Lung (tissue), 12 donors: ENCODE measurements around the gene MECP2. TPM values are rescaled to one million over a fixed set of nuclear protein-coding genes. Genes with fewer than 3 reads are reported as not detected.

Source experiments
- ATAC-seq: fragments of 200-7000 bp; cut with Tn5 transposase; one replicate; pipeline ENCODE4 v1.9.1; 2020; ENCODE audit warnings: moderate number of reproducible peaks; ENCODE audit not compliant: insufficient read depth, low FRiP score
- DNase-seq, 3 donors: peaks; one replicate each; pipeline ENCODE4 v3.0.0-alpha.2; 2013 to 2017
- H3K27ac ChIP-seq, 2 donors: one replicate each; pipeline ENCODE4 v1.5.1; 2013; ENCODE audit warnings: mild to moderate bottlenecking in 2 of 2, moderate library complexity in 2 of 2, control low read depth in 1 of 2, inconsistent platforms in 1 of 2, low read depth in 1 of 2, low read length in 1 of 2
- H3K27me3 ChIP-seq, 3 donors: one replicate each; pipeline ENCODE4 v1.5.1; 2013; ENCODE audit warnings: low read length in 2 of 3; ENCODE audit not compliant: control insufficient read depth in 3 of 3, insufficient read depth in 3 of 3
- H3K36me3 ChIP-seq, 4 donors: one replicate each; pipeline ENCODE4 v1.5.1; 2013; ENCODE audit warnings: low read length in 4 of 4, mild to moderate bottlenecking in 1 of 4, moderate library complexity in 1 of 4; ENCODE audit not compliant: control insufficient read depth in 4 of 4, insufficient read depth in 4 of 4
- H3K4me1 ChIP-seq, 5 donors: one replicate each; pipeline ENCODE4 v1.5.1; 2013; ENCODE audit warnings: low read length in 5 of 5, mild to moderate bottlenecking in 2 of 5, moderate library complexity in 1 of 5; ENCODE audit not compliant: control insufficient read depth in 5 of 5, insufficient read depth in 5 of 5
- H3K4me3 ChIP-seq: one replicate; pipeline ENCODE4 v1.5.1; 2013; ENCODE audit warnings: mild to moderate bottlenecking, control low read depth, moderate library complexity
- H3K9ac ChIP-seq, 2 donors: one replicate each; pipeline ENCODE4 v1.5.1; 2013; ENCODE audit warnings: low read length in 2 of 2, control low read depth in 1 of 2; ENCODE audit not compliant: insufficient read depth in 1 of 2
- H3K9me3 ChIP-seq, 4 donors: one replicate each; pipeline ENCODE4 v1.5.1; 2013; ENCODE audit warnings: low read length in 3 of 4, mild to moderate bottlenecking in 1 of 4, moderate library complexity in 1 of 4; ENCODE audit not compliant: control insufficient read depth in 4 of 4, insufficient read depth in 3 of 4
- WGBS, 2 donors: extraction: QIAGEN DNeasy Blood & Tissue Kit; methylation state at CpG; one replicate each; pipeline ENCODE4 v1.1.7; 2013; 5-methylcytosine and 5-hydroxymethylcytosine counted together
- polyA plus RNA-seq, 2 donors: library from polyadenylated mRNA; stranded (reverse); fragments of 200-250 nt; gene quantifications; one replicate each; pipeline ENCODE4 v1.2.1, GENCODE V29; 2013
- total RNA-seq, 2 donors: library from RNA; depleted of rRNA in 1 of 2; stranded (reverse); fragments of >200 nt in 1 of 2; gene quantifications; one replicate each; pipeline ENCODE4 v1.2.1, GENCODE V29; 2014 to 2021
- TF ChIP-seq, protein P1 (sequence below): IDR thresholded peaks from 2 replicates; pipeline ENCODE4 v1.5.1; 2012; ENCODE audit warnings: mild to moderate bottlenecking; ENCODE audit errors: control extremely low read depth, extremely low read depth
- donor health status: control.
- donor health status: control.
- donor health status: Bipolar disorder and iron deficiency.
- donor health status: healthy.
- donor health status: DM: yes; HTN: yes; CAD: no.

Gene MECP2
- total and polyA plus RNA-seq, 4 donors = 20.4 to 62.9 (median 38.9) TPM

DNA sequence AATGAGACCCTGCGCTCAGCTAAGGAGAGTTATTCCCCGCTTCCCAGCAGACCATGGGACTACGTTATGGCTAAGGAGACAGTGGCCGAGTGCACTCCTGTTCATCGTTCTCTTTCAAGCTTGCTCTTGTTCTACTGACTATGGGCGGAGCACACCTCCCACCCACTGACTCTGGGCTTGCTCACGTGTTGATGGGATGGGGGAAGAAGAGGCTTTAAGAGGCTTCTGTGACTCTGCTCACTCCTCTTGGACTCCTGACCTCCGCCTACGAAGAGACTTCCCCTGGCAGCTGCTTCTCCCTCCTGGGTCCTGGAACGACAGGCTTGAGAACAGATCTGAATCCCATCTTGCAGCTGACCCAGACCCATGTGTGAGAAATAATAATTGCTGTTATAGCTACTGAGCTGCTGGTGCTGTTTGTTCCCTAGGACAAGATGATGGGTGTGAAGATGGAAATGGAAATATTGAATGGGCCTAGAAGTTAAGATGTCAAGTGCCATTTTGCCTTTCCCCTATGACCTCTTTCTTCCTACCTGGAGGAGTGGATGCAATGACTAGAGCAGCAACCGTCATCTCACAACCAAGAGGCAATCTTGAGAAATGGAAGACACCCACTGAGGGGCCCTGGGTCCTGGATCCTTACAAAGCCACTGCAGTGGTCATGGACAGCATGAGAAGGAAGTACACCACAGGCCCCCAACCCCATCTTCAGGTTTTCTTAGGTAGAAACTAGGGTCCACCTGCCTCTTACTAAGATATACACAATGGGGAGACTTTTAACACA lies 39.1 kb downstream of the MECP2 start:
- Histone ChIP-seq H3K4me1 (peaks cover 0 to 27% (median 0%) of the 10 kb centered on the region in 5 donors), H3K4me3 (no peak overlapping the region), H3K9ac (no peak overlapping the region), H3K9me3 (peaks cover 0 to 1% (median 0%) of the 10 kb centered on the region in 4 donors), H3K36me3 (peaks cover 0 to 4% (median 0%) of the 10 kb centered on the region in 4 donors), H3K27ac (no peak overlapping the region), H3K27me3 (peaks cover 0 to 7% (median 2%) of the 10 kb centered on the region in 3 donors)
- DNase-seq (no peak), ATAC-seq (no peak)
- TF ChIP-seq, protein P1, sequence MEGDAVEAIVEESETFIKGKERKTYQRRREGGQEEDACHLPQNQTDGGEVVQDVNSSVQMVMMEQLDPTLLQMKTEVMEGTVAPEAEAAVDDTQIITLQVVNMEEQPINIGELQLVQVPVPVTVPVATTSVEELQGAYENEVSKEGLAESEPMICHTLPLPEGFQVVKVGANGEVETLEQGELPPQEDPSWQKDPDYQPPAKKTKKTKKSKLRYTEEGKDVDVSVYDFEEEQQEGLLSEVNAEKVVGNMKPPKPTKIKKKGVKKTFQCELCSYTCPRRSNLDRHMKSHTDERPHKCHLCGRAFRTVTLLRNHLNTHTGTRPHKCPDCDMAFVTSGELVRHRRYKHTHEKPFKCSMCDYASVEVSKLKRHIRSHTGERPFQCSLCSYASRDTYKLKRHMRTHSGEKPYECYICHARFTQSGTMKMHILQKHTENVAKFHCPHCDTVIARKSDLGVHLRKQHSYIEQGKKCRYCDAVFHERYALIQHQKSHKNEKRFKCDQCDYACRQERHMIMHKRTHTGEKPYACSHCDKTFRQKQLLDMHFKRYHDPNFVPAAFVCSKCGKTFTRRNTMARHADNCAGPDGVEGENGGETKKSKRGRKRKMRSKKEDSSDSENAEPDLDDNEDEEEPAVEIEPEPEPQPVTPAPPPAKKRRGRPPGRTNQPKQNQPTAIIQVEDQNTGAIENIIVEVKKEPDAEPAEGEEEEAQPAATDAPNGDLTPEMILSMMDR = no peak
- 77 to 91% methylated on average over 11 of the region's 11 CpGs for WGBS, 2 donors

DNA sequence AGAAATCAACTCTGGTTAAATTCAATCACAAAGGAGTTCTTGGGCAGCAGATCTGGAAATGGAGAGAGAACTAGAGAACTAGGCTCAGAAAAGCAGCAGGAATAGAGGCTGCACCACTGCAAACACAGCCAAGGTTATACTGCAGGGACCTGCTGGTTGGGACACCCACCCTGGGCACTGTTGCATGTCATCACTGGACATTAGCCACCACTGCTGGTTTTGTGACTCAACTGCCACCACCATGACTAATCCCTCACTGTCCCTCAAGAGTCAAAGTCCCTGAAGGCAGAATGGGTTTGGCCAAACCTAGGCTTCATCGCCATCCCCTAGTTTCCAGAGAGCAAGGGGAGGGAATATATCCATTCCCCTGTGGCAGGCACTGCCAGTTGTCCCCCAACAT lies 39.7 kb downstream of the MECP2 start:
- 86 to 94% methylated on average over 1 of the region's 1 CpG for WGBS, 2 donors

DNA sequence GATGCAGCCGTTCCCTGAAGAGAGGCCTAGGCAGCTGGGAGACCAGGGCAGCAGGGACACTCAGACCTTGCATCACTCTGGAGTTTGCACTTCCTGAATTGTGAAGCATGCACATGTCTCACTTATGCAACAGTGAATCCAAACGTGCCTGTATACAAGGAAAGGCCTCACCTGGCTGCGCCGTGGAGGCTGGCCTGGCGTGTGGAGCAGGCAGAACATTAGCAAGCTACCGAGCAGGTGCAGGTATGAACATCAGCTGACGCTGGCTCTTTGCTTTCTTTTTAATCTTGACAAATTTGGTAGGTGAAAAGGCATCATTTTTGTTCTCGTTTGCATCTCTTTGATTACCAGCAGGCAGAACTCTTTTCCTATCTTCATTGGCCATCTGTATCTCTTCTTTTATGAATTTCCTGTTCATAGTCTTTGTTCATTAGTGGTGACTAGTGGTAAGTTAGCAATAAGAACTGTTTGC lies 40.7 kb downstream of the MECP2 start:
- H3K27ac ChIP-seq = no peak overlapping the region
- no peak for DNase-seq
- H3K9ac ChIP-seq = no peak overlapping the region
- TF ChIP-seq, protein P1 = no peak
- WGBS, 2 donors = 37 to 54% methylated on average over 8 of the region's 8 CpGs
- no peak for ATAC-seq
- H3K4me3 ChIP-seq = no peak overlapping the region
- peaks cover 0 to 6% (median 0%) of the 10 kb centered on the region in 4 donors for H3K36me3 ChIP-seq
- H3K9me3 ChIP-seq = peaks cover 0 to 1% (median 0%) of the 10 kb centered on the region in 4 donors
- H3K27me3 ChIP-seq = peaks cover 0 to 7% (median 6%) of the 10 kb centered on the region in 3 donors
- H3K4me1 ChIP-seq = peaks cover 0 to 27% (median 0%) of the 10 kb centered on the region in 5 donors

More for the DNA sequence above, 39.7 kb downstream of the MECP2 start:
- Histone ChIP-seq H3K4me1 (peaks cover 0 to 27% (median 0%) of the 10 kb centered on the region in 5 donors), H3K36me3 (peaks cover 0 to 6% (median 0%) of the 10 kb centered on the region in 4 donors), H3K4me3 (no peak overlapping the region), H3K27ac (no peak overlapping the region), H3K9me3 (peaks cover 0 to 1% (median 0%) of the 10 kb centered on the region in 4 donors), H3K27me3 (peaks cover 0 to 7% (median 6%) of the 10 kb centered on the region in 3 donors), H3K9ac (no peak overlapping the region)
- TF ChIP-seq, protein P1 = no peak
- DNase-seq (no peak), ATAC-seq (no peak)
